ENCODE data around the gene GRIP1. TPM values are rescaled to one million over a fixed set of nuclear protein-coding genes. Genes with fewer than 3 reads are reported as not detected.

GRIP1 gene
- total RNA-seq, 1 experiment from 2014 or later, result 22.5 TPM

GRCh38 chr12:66453120-66453519, 225.8 kb downstream of the GRIP1 start:
- CTCF ChIA-PET, result no interaction called here
- ATAC-seq, result no peak
- Mint-ChIP-seq H3K27me3 (ENCODE audit: low read depth) (no peaks in the 10 kb centered on the region), H3K27ac (no peak overlapping the region), H3K4me3 (no peak overlapping the region), H3K36me3 (no peaks in the 10 kb centered on the region), H3K9me3 (no peaks in the 10 kb centered on the region), H3K4me1 (peaks cover 12% of the 10 kb centered on the region)
- no peak for DNase-seq (ENCODE audit: low spot score)
- TF ChIP-seq ZBTB21 (CRISPR knock-in tag; IDR thresholded peaks at IDR 0.05; ENCODE audit: borderline replicate concordance) (no peak), MYBL2 (CRISPR knock-in tag; IDR thresholded peaks at IDR 0.05) (no peak), MLX (CRISPR knock-in tag; IDR thresholded peaks at IDR 0.05) (no peak), FOXP1 (CRISPR knock-in tag; IDR thresholded peaks at IDR 0.05; ENCODE audit: borderline replicate concordance) (no peak), ATF3 (CRISPR knock-in tag; conservative IDR thresholded peaks at IDR 0.05) (no peak), ZNF263 (CRISPR knock-in tag; IDR thresholded peaks at IDR 0.05; ENCODE audit: low read depth) (no peak), MXD4 (CRISPR knock-in tag; IDR thresholded peaks at IDR 0.05; ENCODE audit: borderline replicate concordance) (no peak), GTF2I (CRISPR knock-in tag; conservative IDR thresholded peaks at IDR 0.05) (no peak), USF2 (CRISPR knock-in tag; IDR thresholded peaks at IDR 0.05) (no peak), ZNF671 (CRISPR knock-in tag; IDR thresholded peaks at IDR 0.05) (no peak), JUN (CRISPR knock-in tag; IDR thresholded peaks at IDR 0.05) (no peak), SMAD3 (CRISPR knock-in tag; IDR thresholded peaks at IDR 0.05; ENCODE audit: borderline replicate concordance) (no peak)
- POLR2A ChIA-PET, result no interaction called here

- TF ChIP-seq CDX4 (CRISPR knock-in tag; IDR thresholded peaks at IDR 0.05; ENCODE audit: borderline replicate concordance), result no peak
- no peak for TF ChIP-seq PRDM15 (CRISPR knock-in tag; IDR thresholded peaks at IDR 0.05)
- ChIA-PET CTCF (no interaction called here), POLR2A (interaction anchor here (0.6 kb wide), 1 partner anchor 48 kb away, joined by 3 read pairs; no protein-coding TSS in a partner anchor)
- no peak overlapping the region for H3K27ac Mint-ChIP-seq
- peaks cover 8% of the 10 kb centered on the region; the same call in 1 of the 2 replicates for H3K4me1 Mint-ChIP-seq
- no peaks in the 10 kb centered on the region for H3K9me3 Mint-ChIP-seq
- DNase-seq (ENCODE audit: low spot score) (no peak), ATAC-seq (no peak)
- H3K27me3 Mint-ChIP-seq (ENCODE audit: low read depth), result no peaks in the 10 kb centered on the region
- no peak overlapping the region for H3K4me3 Mint-ChIP-seq
- no peaks in the 10 kb centered on the region; the same call in 1 of the 2 replicates for H3K36me3 Mint-ChIP-seq
These were observed 229.3 kb downstream of the GRIP1 start for GRCh38 chr12:66449531-66449930.

GRCh38 chr12:66447643-66448042, 231.2 kb downstream of the GRIP1 start:
- Mint-ChIP-seq H3K27ac (no peak overlapping the region), H3K4me1 (peaks cover 9% of the 10 kb centered on the region), H3K9me3 (no peaks in the 10 kb centered on the region), H3K27me3 (ENCODE audit: low read depth) (no peaks in the 10 kb centered on the region), H3K36me3 (peaks cover 2% of the 10 kb centered on the region; the same call in 1 of the 2 replicates), H3K4me3 (no peak overlapping the region)
- DNase-seq (ENCODE audit: low spot score), result no peak
- ATAC-seq, result no peak
- POLR2A ChIA-PET, result no interaction called here
- TF ChIP-seq TCF7 (CRISPR knock-in tag; IDR thresholded peaks at IDR 0.05; ENCODE audit: low read depth) (no peak), IRF2 (CRISPR knock-in tag; IDR thresholded peaks at IDR 0.05; ENCODE audit: borderline replicate concordance, low read depth) (no peak), PRDM15 (CRISPR knock-in tag; IDR thresholded peaks at IDR 0.05) (no peak), IRF1 (CRISPR knock-in tag; IDR thresholded peaks at IDR 0.05) (no peak), ATF1 (CRISPR knock-in tag; IDR thresholded peaks at IDR 0.05) (no peak)
- CTCF ChIA-PET, result no interaction called here

Data from WTC11 (cell line).